HL-60 (cell line): ENCODE measurements around the gene LRP1B.

Experiments used
- DNase-seq, 2 experiments: peaks; one replicate each; pipeline ENCODE4 v3.0.0-alpha.2; 2010 to 2020; ENCODE audit warnings: low read depth in 1 of 2, low spot score in 1 of 2
- H3K27ac ChIP-seq: fragments of 250-450 bp; sonication (Bioruptor Pico); replicated peaks from 2 replicates; pipeline ENCODE4 v1.5.1; 2020; ENCODE audit warnings: mild to moderate bottlenecking, moderate library complexity
- H3K27me3 ChIP-seq: fragments of 250-450 bp; sonication (Bioruptor Pico); 2 replicates; pipeline ENCODE4 v1.5.1; 2021; ENCODE audit warnings: mild to moderate bottlenecking, moderate library complexity; ENCODE audit not compliant: insufficient read depth, poor library complexity, severe bottlenecking
- H3K4me3 ChIP-seq: replicated peaks from 2 replicates; pipeline ENCODE4 v1.5.1; 2011; ENCODE audit warnings: mild to moderate bottlenecking, control low read depth, low read length; ENCODE audit not compliant: insufficient read depth
- GABPA ChIP-seq: IDR thresholded peaks from 2 replicates; pipeline ENCODE4 v1.6.1; 2012; ENCODE audit warnings: low read depth
- POLR2AphosphoS5 ChIP-seq: IDR thresholded peaks from 2 replicates; pipeline ENCODE4 v1.6.1; 2012; ENCODE audit warnings: low read depth
- SPI1 ChIP-seq: IDR thresholded peaks from 2 replicates; pipeline ENCODE4 v1.6.1; 2012; ENCODE audit warnings: low read depth, mild to moderate bottlenecking, borderline replicate concordance
- TF ChIP-seq, protein P1 (sequence below): IDR thresholded peaks from 2 replicates; pipeline ENCODE4 v1.6.1; 2012; ENCODE audit warnings: low read depth; ENCODE audit not compliant: insufficient replicate concordance
- TF ChIP-seq, protein P2 (sequence below): IDR thresholded peaks from one replicate; pipeline ENCODE4 v1.5.1; 2011; ENCODE audit warnings: low read length, control low read depth, inconsistent platforms; ENCODE audit not compliant: insufficient read depth

Gene LRP1B

DNA sequence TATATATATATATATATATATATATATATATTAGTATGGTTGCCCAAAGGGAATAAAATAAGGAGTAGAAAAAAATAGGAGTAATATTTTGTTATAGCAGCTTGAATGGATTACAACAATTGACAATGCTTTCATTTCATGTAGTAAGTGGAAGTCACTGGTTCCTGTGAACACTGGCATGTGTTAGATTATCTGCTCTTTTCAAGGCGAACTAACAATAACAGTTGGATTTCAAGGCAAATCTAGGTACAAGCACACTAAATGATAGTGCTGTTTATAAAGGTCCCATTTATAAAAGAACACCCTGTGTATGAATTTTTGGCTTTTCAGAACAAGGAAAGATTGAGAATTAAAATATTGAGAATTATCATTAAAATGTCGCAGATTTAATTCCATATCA lies 1535.7 kb downstream of the LRP1B start:
- Histone ChIP-seq H3K27me3 (no peaks in the 10 kb centered on the region), H3K4me3 (no peak overlapping the region), H3K27ac (no peak overlapping the region)
- no peak for TF ChIP-seq SPI1
- TF ChIP-seq, protein P1, sequence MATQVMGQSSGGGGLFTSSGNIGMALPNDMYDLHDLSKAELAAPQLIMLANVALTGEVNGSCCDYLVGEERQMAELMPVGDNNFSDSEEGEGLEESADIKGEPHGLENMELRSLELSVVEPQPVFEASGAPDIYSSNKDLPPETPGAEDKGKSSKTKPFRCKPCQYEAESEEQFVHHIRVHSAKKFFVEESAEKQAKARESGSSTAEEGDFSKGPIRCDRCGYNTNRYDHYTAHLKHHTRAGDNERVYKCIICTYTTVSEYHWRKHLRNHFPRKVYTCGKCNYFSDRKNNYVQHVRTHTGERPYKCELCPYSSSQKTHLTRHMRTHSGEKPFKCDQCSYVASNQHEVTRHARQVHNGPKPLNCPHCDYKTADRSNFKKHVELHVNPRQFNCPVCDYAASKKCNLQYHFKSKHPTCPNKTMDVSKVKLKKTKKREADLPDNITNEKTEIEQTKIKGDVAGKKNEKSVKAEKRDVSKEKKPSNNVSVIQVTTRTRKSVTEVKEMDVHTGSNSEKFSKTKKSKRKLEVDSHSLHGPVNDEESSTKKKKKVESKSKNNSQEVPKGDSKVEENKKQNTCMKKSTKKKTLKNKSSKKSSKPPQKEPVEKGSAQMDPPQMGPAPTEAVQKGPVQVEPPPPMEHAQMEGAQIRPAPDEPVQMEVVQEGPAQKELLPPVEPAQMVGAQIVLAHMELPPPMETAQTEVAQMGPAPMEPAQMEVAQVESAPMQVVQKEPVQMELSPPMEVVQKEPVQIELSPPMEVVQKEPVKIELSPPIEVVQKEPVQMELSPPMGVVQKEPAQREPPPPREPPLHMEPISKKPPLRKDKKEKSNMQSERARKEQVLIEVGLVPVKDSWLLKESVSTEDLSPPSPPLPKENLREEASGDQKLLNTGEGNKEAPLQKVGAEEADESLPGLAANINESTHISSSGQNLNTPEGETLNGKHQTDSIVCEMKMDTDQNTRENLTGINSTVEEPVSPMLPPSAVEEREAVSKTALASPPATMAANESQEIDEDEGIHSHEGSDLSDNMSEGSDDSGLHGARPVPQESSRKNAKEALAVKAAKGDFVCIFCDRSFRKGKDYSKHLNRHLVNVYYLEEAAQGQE = no peak
- TF ChIP-seq, protein P2, sequence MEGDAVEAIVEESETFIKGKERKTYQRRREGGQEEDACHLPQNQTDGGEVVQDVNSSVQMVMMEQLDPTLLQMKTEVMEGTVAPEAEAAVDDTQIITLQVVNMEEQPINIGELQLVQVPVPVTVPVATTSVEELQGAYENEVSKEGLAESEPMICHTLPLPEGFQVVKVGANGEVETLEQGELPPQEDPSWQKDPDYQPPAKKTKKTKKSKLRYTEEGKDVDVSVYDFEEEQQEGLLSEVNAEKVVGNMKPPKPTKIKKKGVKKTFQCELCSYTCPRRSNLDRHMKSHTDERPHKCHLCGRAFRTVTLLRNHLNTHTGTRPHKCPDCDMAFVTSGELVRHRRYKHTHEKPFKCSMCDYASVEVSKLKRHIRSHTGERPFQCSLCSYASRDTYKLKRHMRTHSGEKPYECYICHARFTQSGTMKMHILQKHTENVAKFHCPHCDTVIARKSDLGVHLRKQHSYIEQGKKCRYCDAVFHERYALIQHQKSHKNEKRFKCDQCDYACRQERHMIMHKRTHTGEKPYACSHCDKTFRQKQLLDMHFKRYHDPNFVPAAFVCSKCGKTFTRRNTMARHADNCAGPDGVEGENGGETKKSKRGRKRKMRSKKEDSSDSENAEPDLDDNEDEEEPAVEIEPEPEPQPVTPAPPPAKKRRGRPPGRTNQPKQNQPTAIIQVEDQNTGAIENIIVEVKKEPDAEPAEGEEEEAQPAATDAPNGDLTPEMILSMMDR = no peak
- no peak for TF ChIP-seq GABPA
- TF ChIP-seq POLR2AphosphoS5 = no peak
- DNase-seq = no peak

DNA sequence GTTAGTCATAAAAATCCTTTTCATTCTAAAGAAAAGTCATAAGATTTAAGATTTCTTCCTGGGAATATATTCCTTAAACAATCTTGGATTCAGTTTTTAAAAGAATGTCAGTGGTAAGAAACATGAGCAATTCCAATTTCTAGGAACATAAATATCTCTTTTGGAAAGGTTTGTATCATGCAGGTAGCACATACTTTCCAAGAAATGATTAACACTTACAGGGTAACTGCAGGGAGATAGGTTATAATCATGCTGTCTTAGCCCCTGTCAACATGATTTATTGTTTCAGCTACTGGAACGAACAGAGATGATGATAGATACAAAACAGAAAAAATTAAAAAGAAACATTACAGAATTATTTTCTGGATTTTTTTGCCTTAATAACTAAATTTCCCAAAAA lies 1537.7 kb downstream of the LRP1B start:
- no peak for DNase-seq
- H3K27me3 ChIP-seq = no peaks in the 10 kb centered on the region
- H3K27ac ChIP-seq = no peak overlapping the region
- H3K4me3 ChIP-seq = no peak overlapping the region
- TF ChIP-seq SPI1 = no peak
- TF ChIP-seq, protein P2 = no peak
- no peak for TF ChIP-seq POLR2AphosphoS5
- no peak for TF ChIP-seq GABPA
- TF ChIP-seq, protein P1 = no peak

DNA sequence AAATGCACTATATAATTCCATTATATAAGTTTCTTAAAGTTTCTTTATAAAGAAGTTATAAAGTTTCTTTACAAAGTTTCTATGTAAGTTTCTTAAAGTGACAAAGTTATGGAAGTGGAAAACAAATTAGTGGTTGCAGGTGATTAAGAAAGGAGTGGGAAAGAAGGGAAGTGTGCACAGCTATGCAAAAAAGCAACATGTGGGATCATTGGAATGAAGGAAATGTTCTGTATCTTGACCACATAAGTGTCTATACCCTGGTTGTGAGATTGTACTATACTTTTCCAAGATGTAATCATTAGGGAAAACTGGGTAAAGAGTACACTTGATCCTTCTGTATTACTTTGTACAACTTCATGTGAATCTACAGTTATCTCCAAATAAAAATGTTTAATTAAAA lies 1541.1 kb downstream of the LRP1B start:
- Histone ChIP-seq H3K27ac (no peak overlapping the region), H3K4me3 (no peak overlapping the region), H3K27me3 (no peaks in the 10 kb centered on the region)
- TF ChIP-seq, protein P1 = no peak
- TF ChIP-seq GABPA (no peak), SPI1 (no peak), POLR2AphosphoS5 (no peak)
- TF ChIP-seq, protein P2 = no peak
- DNase-seq = no peak
